ENCODE results near the gene NHS. TPM values are rescaled to one million over a fixed set of nuclear protein-coding genes. Genes with fewer than 3 reads are reported as not detected.
A peak's percentile ranks its signal among the peaks of the same experiment; 100 is the strongest.
"Not testable (repeated sequence)": the region's sequence is repeated elsewhere in the genome, so short reads cannot be mapped to it uniquely, and the experiment has no call there.

The NHS gene
- total RNA-seq, 3 donors from 2014 or later = 8.5 to 11.2 (median 8.8) TPM

- intact Hi-C loops (cut with DNase I; ENCODE audit: low total_unique reads) = no loop called here
- Histone ChIP-seq H3K36me3 (no peaks in the 10 kb centered on the region), H3K4me1 (no peaks in the 10 kb centered on the region), H3K27me3 (peaks cover 0 to 25% of the 10 kb centered on the region in 2 donors), H3K4me3 (no peak overlapping the region), H3K9me3 (no peaks in the 10 kb centered on the region), H3K27ac (no peak overlapping the region)
- DNase-seq (ENCODE audit: low spot score in 2 of 2) = no peak
- TF ChIP-seq POLR2AphosphoS5 (IDR thresholded peaks at IDR 0.05) (no peak), POLR2A (IDR thresholded peaks at IDR 0.05) (no peak), CTCF (IDR thresholded peaks at IDR 0.05) (no peak)
Measured at GRCh38 chrX:17500145-17500579, 125.2 kb downstream of the NHS start.

DNA sequence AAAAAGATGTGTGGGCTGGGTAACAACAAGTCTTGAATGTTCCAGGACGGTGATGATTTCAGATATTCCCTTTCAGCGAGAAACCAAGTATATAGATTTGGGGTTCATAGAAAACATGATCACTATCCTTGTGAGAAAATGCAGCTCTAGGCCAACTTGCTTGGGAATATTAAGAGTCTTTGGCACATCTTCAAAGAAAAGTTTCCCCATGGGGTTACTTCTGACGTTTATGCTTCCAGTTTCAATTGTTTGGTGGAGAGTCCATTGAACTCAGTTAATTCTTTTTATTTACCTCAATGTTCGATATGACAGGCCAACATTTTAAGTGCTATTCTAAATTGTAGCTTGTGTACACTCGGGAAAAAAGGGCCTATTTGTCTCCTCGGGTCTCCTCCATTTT lies 126.7 kb downstream of the NHS start:
- no peaks in the 10 kb centered on the region for H3K36me3 ChIP-seq
- TF ChIP-seq POLR2A (IDR thresholded peaks at IDR 0.05) = no peak
- TF ChIP-seq POLR2AphosphoS5 (IDR thresholded peaks at IDR 0.05) = no peak
- no peak for TF ChIP-seq CTCF (IDR thresholded peaks at IDR 0.05)
- H3K27ac ChIP-seq = no peak overlapping the region
- DNase-seq (ENCODE audit: low spot score in 2 of 2) = no peak
- intact Hi-C loops (cut with DNase I; ENCODE audit: low total_unique reads) = no loop called here
- no peak overlapping the region for H3K4me3 ChIP-seq
- H3K9me3 ChIP-seq = peaks cover 8 to 9% of the 10 kb centered on the region in 2 donors
- H3K4me1 ChIP-seq = no peaks in the 10 kb centered on the region
- peaks cover 0 to 18% of the 10 kb centered on the region in 2 donors for H3K27me3 ChIP-seq

GRCh38 chrX:17506352-17506751 lies 131.4 kb downstream of the NHS start:
- peaks cover 10 to 16% of the 10 kb centered on the region in 2 donors for H3K9me3 ChIP-seq
- H3K27ac ChIP-seq; H3K4me1 ChIP-seq; H3K36me3 ChIP-seq; H3K4me3 ChIP-seq; H3K27me3 ChIP-seq; DNase-seq (ENCODE audit: low spot score in 2 of 2); intact Hi-C loops (cut with DNase I; ENCODE audit: low total_unique reads): not testable (repeated sequence)

GRCh38 chrX:17511556-17511955 lies 136.6 kb downstream of the NHS start:
- peaks cover 0 to 16% of the 10 kb centered on the region in 2 donors for H3K27me3 ChIP-seq
- no peaks in the 10 kb centered on the region for H3K4me1 ChIP-seq
- TF ChIP-seq POLR2A (IDR thresholded peaks at IDR 0.05) (no peak), CTCF (IDR thresholded peaks at IDR 0.05) (no peak), POLR2AphosphoS5 (IDR thresholded peaks at IDR 0.05) (no peak)
- intact Hi-C loops (cut with DNase I; ENCODE audit: low total_unique reads) = no loop called here
- H3K36me3 ChIP-seq = no peaks in the 10 kb centered on the region
- no peak for DNase-seq (ENCODE audit: low spot score in 2 of 2)
- H3K9me3 ChIP-seq = peaks cover 3 to 10% of the 10 kb centered on the region in 2 donors
- no peak overlapping the region for H3K4me3 ChIP-seq
- H3K27ac ChIP-seq = no peak overlapping the region

- no peaks in the 10 kb centered on the region for H3K9me3 ChIP-seq
- H3K4me1 ChIP-seq = no peaks in the 10 kb centered on the region
- peak overlapping the region in 1 of 3 donors; percentile 33 for H3K4me3 ChIP-seq
- peak in 1 of 2 donors; percentile 23 for DNase-seq (ENCODE audit: low spot score in 2 of 2)
- H3K27ac ChIP-seq = peak overlapping the region in 1 of 2 donors; percentile 32
- H3K27me3 ChIP-seq = peaks cover 0 to 15% of the 10 kb centered on the region in 2 donors
- TF ChIP-seq POLR2AphosphoS5 (IDR thresholded peaks at IDR 0.05) (peak in 2 of 3 donors; percentile 54 to 61), CTCF (IDR thresholded peaks at IDR 0.05) (no peak)
- intact Hi-C loops (cut with DNase I; ENCODE audit: low total_unique reads) = no loop called here
- H3K36me3 ChIP-seq = no peaks in the 10 kb centered on the region
Measured at GRCh38 chrX:17519358-17519757, 144.4 kb downstream of the NHS start.
